GM12892 (cell line): ENCODE measurements around the gene GAS5.
"Not testable (repeated sequence)": the region's sequence is repeated elsewhere in the genome, so short reads cannot be mapped to it uniquely, and the experiment has no call there.

Experiments
- DNase-seq: peaks from one replicate; pipeline ENCODE4 v3.0.0; 2011; ENCODE audit not compliant: insufficient read length
- FAIRE-seq: peaks from 2 replicates; lab custom pipeline; 2011; peaks lifted over from hg19 to GRCh38; lab: Jason Lieb, UNC
- POLR2A ChIP-seq: IDR thresholded peaks from 2 replicates; pipeline ENCODE4 v1.6.1; 2011; ENCODE audit warnings: low read depth, low read length, control low read depth
- POLR2AphosphoS5 ChIP-seq: IDR thresholded peaks from 2 replicates; pipeline ENCODE4 v1.6.1; 2011; ENCODE audit warnings: low read depth, low read length, control low read depth
- TAF1 ChIP-seq: IDR thresholded peaks from 2 replicates; pipeline ENCODE4 v1.6.1; 2011; ENCODE audit warnings: low read depth, mild to moderate bottlenecking, control low read depth, low read length, borderline replicate concordance

Gene GAS5

DNA sequence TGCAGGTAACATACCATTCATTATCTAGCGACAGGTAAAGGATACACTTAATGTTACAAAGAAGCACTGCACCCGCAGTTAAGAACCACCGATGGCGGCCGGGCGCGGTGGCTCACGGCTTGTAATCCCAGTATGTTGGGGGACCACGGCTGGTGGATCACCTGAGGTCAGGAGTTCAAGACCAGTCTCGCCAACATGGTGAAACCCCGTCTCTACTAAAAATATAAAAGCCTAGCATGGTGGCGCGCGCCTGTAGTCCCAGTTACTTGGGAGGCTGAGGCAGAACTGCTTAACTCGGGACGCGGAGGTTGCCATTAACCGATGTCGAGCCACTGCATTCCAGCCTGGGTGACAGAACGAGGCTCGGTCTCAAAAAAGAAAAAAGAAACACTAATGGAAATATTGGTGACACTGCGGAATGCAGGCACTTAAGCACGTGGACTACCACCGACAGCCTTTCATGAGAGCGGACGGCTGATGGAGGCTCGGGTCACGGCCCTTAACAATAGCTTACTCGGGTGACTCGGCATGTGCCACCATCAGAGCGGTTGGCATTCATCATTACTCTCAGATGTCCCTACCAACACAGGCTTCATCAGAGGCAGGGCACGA, 542 bp downstream of the GAS5 start:
- DNase-seq: no peak

DNA sequence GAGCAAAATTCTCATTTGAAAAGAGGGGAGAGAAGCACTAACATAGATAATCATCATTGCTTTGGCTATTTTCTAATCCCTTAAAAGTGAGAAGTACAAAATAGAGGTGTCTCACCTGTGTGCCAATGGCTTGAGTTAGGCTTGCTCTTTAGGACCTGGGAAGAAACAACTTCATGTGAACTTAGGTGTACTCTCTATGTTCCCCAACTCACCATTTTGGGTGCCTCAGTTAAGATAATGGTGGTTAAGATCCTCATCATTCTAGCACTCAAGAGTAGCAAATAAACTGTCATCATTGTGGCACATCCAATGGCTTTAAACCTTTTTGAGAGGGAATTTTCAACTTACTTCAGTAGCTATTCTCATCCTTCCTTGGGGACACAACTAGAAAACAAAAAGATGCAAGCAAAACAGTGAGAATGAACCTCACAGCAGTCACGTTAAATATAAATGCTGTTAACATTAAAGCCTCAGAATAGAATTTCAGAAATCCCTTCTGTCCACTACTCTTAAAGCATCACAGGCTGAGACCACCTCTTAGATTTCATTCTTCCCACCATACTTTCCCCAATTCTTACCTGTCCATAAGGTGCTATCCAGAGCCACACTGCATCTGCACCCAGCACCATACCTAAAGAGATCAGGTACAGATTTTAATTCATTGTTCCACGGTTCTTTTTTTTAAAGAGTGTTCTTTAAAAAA, 1.2 kb downstream of the GAS5 start:
- no peak; the same call in 1 of the 2 replicates for TF ChIP-seq POLR2AphosphoS5
- peak; percentile 51 for TF ChIP-seq POLR2A
- FAIRE-seq (no peak), DNase-seq (no peak)

More for the DNA sequence above, 542 bp downstream of the GAS5 start:
- TF ChIP-seq POLR2A (no peak), TAF1 (no peak), POLR2AphosphoS5 (no peak)
- no peak for FAIRE-seq

DNA sequence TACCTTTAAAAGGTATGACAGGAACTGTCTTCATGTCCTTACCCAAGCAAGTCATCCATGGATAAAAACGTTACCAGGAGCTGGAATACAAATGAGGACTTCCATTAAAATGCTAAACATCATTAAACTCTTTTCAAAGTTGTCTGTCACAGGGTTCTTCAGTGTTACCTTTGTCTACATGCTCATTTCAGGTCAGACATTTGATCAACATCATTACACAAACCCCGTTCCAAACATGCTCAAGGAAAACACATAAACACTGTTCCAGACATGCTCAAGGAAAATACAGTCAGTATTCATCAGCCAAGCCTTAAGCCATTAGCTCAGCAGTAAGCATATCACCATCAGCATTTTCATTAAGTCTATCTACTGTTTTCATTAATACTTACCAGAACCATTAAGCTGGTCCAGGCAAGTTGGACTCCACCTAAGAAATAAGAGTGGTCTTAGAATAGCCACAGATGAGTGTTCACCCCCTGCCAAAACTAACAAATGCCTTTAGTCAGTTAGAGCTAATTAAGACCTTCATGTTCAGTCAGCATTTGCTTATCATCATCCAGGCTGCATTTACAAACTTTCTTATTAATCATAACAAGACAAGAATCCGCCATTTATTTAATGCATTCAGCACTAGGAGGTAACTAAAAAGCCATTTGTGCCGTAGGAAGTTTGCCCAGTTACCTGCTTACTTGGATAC, 2.2 kb downstream of the GAS5 start:
- no peak for FAIRE-seq
- DNase-seq: no peak
- TF ChIP-seq TAF1: no peak
- no peak; the same call in 1 of the 2 replicates for TF ChIP-seq POLR2AphosphoS5
- TF ChIP-seq POLR2A: no peak; the same call in 1 of the 2 replicates

GRCh38 chr1:173864179-173864867, 3.5 kb downstream of the GAS5 start:
- FAIRE-seq: no peak
- no peak for DNase-seq
- TF ChIP-seq POLR2AphosphoS5 (0 out of 2 replicates have a peak, but pooled peaks have one; percentile 17), POLR2A (no peak; the same call in none of the 2 replicates), TAF1 (no peak)

DNA sequence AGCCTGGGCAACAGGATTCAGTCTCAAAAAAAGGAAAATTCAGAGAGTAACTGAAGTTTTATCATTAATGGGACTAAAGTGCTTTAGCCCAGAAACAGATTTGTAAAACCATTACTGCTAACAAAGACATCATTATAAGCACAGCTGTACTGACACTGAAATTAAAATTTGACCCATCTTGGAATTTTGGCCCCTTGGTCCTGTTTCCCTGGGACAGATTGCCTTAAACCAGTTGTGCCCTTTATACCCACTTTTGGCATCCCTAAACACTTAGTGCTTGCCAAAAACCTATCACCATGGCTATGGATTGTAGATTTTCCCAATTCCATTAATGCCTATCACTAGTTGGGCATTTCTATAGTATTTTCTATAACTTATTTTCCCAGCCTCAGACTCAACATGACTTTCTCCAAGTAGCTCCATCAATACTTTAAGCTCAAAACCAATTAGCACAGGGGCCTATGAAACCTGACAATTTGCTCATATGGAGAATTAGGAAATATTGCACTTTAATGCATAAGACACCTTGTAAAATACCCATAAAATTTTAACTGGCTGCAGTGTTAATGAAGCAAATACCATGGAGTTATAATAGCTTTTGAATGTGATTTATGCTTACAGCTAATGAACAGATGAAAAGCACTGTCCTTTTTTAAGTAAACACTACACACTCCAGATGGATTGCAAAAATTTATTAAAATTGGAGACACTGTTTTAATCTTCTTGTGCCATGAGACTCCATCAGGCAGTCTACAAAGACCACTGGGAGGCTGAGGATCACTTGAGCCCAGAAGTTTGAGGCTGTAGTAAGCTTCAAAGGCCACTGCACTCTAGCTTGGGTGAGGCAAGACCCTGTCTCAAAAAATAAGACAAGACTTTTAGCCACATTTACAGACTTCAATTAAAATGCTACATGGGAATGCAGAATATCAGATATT, 4.3 kb downstream of the GAS5 start:
- FAIRE-seq: no peak
- DNase-seq: no peak
- TF ChIP-seq POLR2AphosphoS5 (peak; percentile 70), POLR2A (peak; percentile 67), TAF1 (no peak)

- FAIRE-seq (no peak), DNase-seq (no peak)
- TF ChIP-seq POLR2AphosphoS5 (no peak), TAF1 (no peak), POLR2A (no peak; the same call in 1 of the 2 replicates)
Measured at GRCh38 chr1:173862769-173863223, 5.0 kb downstream of the GAS5 start.

DNA sequence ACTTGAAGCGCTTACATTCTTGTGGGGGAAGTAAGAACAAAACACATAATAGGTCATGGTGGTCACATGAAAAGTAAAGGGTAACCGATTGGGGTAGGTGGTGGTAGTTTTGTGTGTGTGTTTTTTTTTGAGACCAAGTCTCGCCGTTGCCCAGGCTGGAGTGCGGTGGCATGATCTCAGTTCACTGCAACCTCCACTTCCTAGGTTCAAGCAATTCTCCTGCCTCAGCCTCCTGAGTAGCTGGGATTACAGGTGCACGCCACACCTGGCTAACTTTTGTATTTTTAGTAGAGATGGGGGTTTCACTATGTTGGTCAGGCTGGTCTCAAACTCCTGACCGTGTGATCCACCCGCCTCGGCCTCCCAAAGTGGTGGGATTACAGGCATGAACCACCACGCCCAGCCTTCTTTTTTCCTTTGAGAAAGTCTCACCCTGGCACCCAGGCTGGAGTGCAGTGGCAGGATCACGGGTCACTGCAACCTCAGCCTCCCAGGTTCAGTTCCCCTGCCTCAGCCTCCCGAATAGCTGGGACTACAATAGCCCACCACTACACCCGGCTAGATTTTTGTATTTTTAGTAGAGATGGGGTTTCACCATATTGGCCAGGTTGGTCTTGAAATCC, 5.5 kb downstream of the GAS5 start:
- not testable (repeated sequence) for DNase-seq, FAIRE-seq
- TF ChIP-seq POLR2A (peak; percentile 28), POLR2AphosphoS5 (peak; percentile 33; the same call in 1 of the 2 replicates)

- TF ChIP-seq POLR2A (peak; percentile 51; the same call in 1 of the 2 replicates), POLR2AphosphoS5 (peak; percentile 36; the same call in 1 of the 2 replicates), TAF1 (no peak)
- DNase-seq (no peak), FAIRE-seq (no peak)
Measured at GRCh38 chr1:173861731-173862145, 6.1 kb downstream of the GAS5 start.

DNA sequence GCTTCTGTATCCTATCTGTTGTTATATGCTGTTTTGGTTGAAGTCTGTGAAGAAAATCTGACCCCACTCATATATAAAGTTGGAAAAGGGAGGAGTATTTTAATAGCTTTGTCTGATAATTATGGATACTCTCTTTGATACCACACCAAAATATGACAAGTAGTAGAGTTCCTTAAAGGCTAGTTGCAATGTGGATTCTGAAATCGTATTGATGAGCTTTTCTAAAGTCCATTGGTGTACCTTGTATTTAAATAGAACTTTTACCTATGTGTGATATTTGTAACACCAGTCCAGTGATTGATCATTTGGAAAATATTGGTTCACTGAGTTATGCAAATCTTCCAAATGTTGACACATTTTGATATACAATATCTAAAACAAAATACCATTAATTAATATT, 7.7 kb downstream of the GAS5 start:
- FAIRE-seq (no peak), DNase-seq (no peak)
- TF ChIP-seq POLR2AphosphoS5 (no peak), POLR2A (no peak), TAF1 (no peak)

GRCh38 chr1:173859547-173859946, 8.2 kb downstream of the GAS5 start:
- not testable (repeated sequence) for FAIRE-seq, DNase-seq
